Hepatocyte (in vitro differentiated cells): Measurements from ENCODE around the gene NOSIP. TPM values are rescaled to one million over a fixed set of nuclear protein-coding genes. Genes with fewer than 3 reads are reported as not detected.

ENCODE experiments used
- DNase-seq: peaks from one replicate; pipeline ENCODE4 v3.0.0-alpha.2; 2016; ENCODE audit warnings: low spot score
- H2AFZ ChIP-seq: fragments of 200-600 bp; sonication (generic); 2 replicates; pipeline ENCODE4 v1.6.0; 2016; ENCODE audit warnings: antibody characterized with exemption, mild to moderate bottlenecking
- H3K27ac ChIP-seq: fragments of 200-600 bp; sonication (generic); 2 replicates; pipeline ENCODE4 v1.5.1; 2016; ENCODE audit warnings: mild to moderate bottlenecking
- H3K27me3 ChIP-seq: fragments of 200-600 bp; sonication (generic); 2 replicates; pipeline ENCODE4 v1.6.1; 2016
- H3K36me3 ChIP-seq: fragments of 200-600 bp; sonication (generic); replicated peaks from 2 replicates; pipeline ENCODE4 v1.5.1; 2016; ENCODE audit warnings: low read depth; ENCODE audit not compliant: insufficient read depth
- H3K4me1 ChIP-seq: fragments of 200-600 bp; sonication (generic); 2 replicates; pipeline ENCODE4 v1.5.1; 2016; ENCODE audit warnings: mild to moderate bottlenecking, moderate library complexity; ENCODE audit not compliant: insufficient read depth
- H3K4me2 ChIP-seq: fragments of 200-600 bp; sonication (generic); 2 replicates; pipeline ENCODE4 v1.6.0; 2016
- H3K4me3 ChIP-seq: fragments of 200-600 bp; sonication (generic); 2 replicates; pipeline ENCODE4 v1.5.1; 2016; ENCODE audit warnings: mild to moderate bottlenecking
- H3K79me2 ChIP-seq: fragments of 200-600 bp; sonication (generic); 2 replicates; pipeline ENCODE4 v1.6.0; 2017; ENCODE audit warnings: mild to moderate bottlenecking
- H3K9me2 ChIP-seq: fragments of 200-600 bp; sonication (generic); replicated peaks from 2 replicates; pipeline ENCODE4 v1.6.0; 2017; ENCODE audit warnings: mild to moderate bottlenecking; ENCODE audit not compliant: insufficient read depth
- H3K9me3 ChIP-seq: fragments of 200-600 bp; sonication (generic); 2 replicates; pipeline ENCODE4 v1.5.1; 2016; ENCODE audit warnings: low read depth, mild to moderate bottlenecking
- H4K20me1 ChIP-seq: fragments of 200-600 bp; sonication (generic); 2 replicates; pipeline ENCODE4 v1.6.0; 2016; ENCODE audit warnings: mild to moderate bottlenecking; ENCODE audit not compliant: insufficient read depth, poor library complexity, severe bottlenecking
- EZH2 ChIP-seq: fragments of 200-600 bp; sonication (generic); IDR thresholded peaks from 2 replicates; pipeline ENCODE4 v1.6.1; 2016; ENCODE audit warnings: antibody characterized with exemption, mild to moderate bottlenecking, borderline replicate concordance
- EZH2phosphoT487 ChIP-seq: fragments of 200-600 bp; sonication (generic); IDR thresholded peaks from one replicate; pipeline ENCODE4 v1.6.1; 2018; ENCODE audit warnings: antibody characterized with exemption, mild to moderate bottlenecking, low read depth, moderate library complexity; ENCODE audit not compliant: unreplicated experiment, severe bottlenecking
- WGBS: methylation state at CpG from one replicate; pipeline ENCODE4 v1.1.6; 2016; ENCODE audit warnings: low lambda C conversion rate; ENCODE audit errors: missing lambda C conversion rate; 5-methylcytosine and 5-hydroxymethylcytosine counted together
- polyA plus RNA-seq: library from polyadenylated mRNA; unstranded; fragments of >200 nt; fragmentation: Nextera tagmentation; extraction: Ambion mirVana; gene quantifications from 2 replicates; pipeline ENCODE4 v1.2.1, GENCODE V29; 2016
- total RNA-seq: library from RNA; depleted of rRNA; stranded (reverse); fragments of >200 nt; gene quantifications from 2 replicates; pipeline ENCODE4 v1.2.3, GENCODE V29; 2014
- TF ChIP-seq, protein P1 (sequence below): fragments of 200-600 bp; sonication (generic); IDR thresholded peaks from 2 replicates; pipeline ENCODE4 v1.5.1; 2016; ENCODE audit warnings: antibody characterized with exemption, mild to moderate bottlenecking; ENCODE audit not compliant: poor library complexity

Gene NOSIP
- total and polyA plus RNA-seq, 2 experiments from 2014 or later = 52.8 to 93.9 TPM

GRCh38 chr19:49587227-49587626 is 6.9 kb upstream of the NOSIP start:
- Histone ChIP-seq H3K36me3 (no peaks in the 10 kb centered on the region), H3K9me3 (no peaks in the 10 kb centered on the region), H3K4me1 (no peaks in the 10 kb centered on the region), H2AFZ (no peak overlapping the region), H3K27me3 (no peaks in the 10 kb centered on the region), H3K9me2 (no peaks in the 10 kb centered on the region), H3K27ac (no peak overlapping the region), H4K20me1 (peaks cover 2% of the 10 kb centered on the region), H3K4me2 (no peak overlapping the region), H3K79me2 (peaks cover 8% of the 10 kb centered on the region), H3K4me3 (no peak overlapping the region)
- WGBS = 93% methylated on average over 8 of the region's 8 CpGs
- DNase-seq = no peak
- TF ChIP-seq EZH2 (no peak), EZH2phosphoT487 (no peak)
- TF ChIP-seq, protein P1, sequence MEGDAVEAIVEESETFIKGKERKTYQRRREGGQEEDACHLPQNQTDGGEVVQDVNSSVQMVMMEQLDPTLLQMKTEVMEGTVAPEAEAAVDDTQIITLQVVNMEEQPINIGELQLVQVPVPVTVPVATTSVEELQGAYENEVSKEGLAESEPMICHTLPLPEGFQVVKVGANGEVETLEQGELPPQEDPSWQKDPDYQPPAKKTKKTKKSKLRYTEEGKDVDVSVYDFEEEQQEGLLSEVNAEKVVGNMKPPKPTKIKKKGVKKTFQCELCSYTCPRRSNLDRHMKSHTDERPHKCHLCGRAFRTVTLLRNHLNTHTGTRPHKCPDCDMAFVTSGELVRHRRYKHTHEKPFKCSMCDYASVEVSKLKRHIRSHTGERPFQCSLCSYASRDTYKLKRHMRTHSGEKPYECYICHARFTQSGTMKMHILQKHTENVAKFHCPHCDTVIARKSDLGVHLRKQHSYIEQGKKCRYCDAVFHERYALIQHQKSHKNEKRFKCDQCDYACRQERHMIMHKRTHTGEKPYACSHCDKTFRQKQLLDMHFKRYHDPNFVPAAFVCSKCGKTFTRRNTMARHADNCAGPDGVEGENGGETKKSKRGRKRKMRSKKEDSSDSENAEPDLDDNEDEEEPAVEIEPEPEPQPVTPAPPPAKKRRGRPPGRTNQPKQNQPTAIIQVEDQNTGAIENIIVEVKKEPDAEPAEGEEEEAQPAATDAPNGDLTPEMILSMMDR = no peak

DNA sequence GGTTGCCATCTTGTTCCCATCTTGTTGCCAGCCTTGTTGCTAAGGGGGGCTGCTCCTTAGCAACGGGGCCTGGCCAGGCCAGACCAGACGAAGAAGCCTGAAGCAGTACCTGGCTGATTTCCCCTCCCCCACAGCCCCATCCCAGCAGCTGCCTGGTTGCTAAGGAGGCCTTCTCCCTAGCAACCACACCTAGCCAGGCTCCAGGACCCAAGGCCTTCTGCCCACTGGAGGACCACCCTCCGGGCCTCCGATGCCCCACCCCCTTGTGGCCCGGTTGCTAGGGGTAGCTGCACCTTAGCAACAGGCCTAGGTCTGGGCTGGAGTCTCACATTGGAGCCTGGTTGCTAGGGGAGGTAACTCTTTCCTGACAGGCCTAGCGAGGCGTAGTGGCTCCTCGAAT is 4.7 kb upstream of the NOSIP start:
- TF ChIP-seq EZH2phosphoT487 = no peak
- TF ChIP-seq EZH2 = no peak
- TF ChIP-seq, protein P1 = no peak
- Histone ChIP-seq H3K9me2 (no peaks in the 10 kb centered on the region), H3K79me2 (peaks cover under 1% of the 10 kb centered on the region), H3K27me3 (no peaks in the 10 kb centered on the region), H3K36me3 (no peaks in the 10 kb centered on the region), H3K27ac (no peak overlapping the region), H3K4me3 (no peak overlapping the region), H3K4me1 (peaks cover 3% of the 10 kb centered on the region), H3K9me3 (no peaks in the 10 kb centered on the region), H3K4me2 (no peak overlapping the region), H4K20me1 (no peaks in the 10 kb centered on the region), H2AFZ (no peak overlapping the region)
- DNase-seq = peak; percentile 16
- WGBS = 56% methylated on average over 8 of the region's 8 CpGs

GRCh38 chr19:49583239-49583638 is 2.9 kb upstream of the NOSIP start:
- no peaks in the 10 kb centered on the region for H3K9me3 ChIP-seq
- no peak overlapping the region for H3K4me2 ChIP-seq
- TF ChIP-seq EZH2phosphoT487 = no peak
- TF ChIP-seq EZH2 = no peak
- TF ChIP-seq, protein P1 = no peak
- no peaks in the 10 kb centered on the region for H3K9me2 ChIP-seq
- no peak for DNase-seq
- H3K27me3 ChIP-seq = no peaks in the 10 kb centered on the region
- 60% methylated on average over 2 of the region's 2 CpGs for WGBS
- H3K4me3 ChIP-seq = no peak overlapping the region
- H3K79me2 ChIP-seq = peaks cover 18% of the 10 kb centered on the region
- H2AFZ ChIP-seq = no peak overlapping the region
- H3K36me3 ChIP-seq = no peaks in the 10 kb centered on the region
- peaks cover 10% of the 10 kb centered on the region for H3K4me1 ChIP-seq
- no peak overlapping the region for H3K27ac ChIP-seq
- H4K20me1 ChIP-seq = no peaks in the 10 kb centered on the region

GRCh38 chr19:49581007-49581508 is 702 bp upstream of the NOSIP start, which contains the start of gene PRRG2:
TSS of gene PRRG2 (plus strand) at chr19:49581316. CDS start at chr19:49583220, 1,904 bp downstream.
- peak; percentile 52 for DNase-seq
- peak within 1 kb of the TSS; percentile 52 for H3K4me3 ChIP-seq
- peak within 1 kb of the TSS; percentile 80 for H2AFZ ChIP-seq
- TF ChIP-seq, protein P1 = no peak
- TF ChIP-seq EZH2phosphoT487 (no peak), EZH2 (no peak)
- H3K36me3 ChIP-seq = no peaks in the 10 kb centered on the region
- H3K4me1 ChIP-seq = peaks cover 10% of the 10 kb centered on the region
- H3K79me2 ChIP-seq = peaks cover 40% of the 10 kb centered on the region
- no peaks in the 10 kb centered on the region for H3K9me3 ChIP-seq
- no peaks in the 10 kb centered on the region for H3K9me2 ChIP-seq
- H3K27ac ChIP-seq = peak within 1 kb of the TSS; percentile 58
- H3K4me2 ChIP-seq = peak within 1 kb of the TSS; percentile 72
- 57% methylated on average over 15 of the region's 15 CpGs for WGBS
- H4K20me1 ChIP-seq = no peaks in the 10 kb centered on the region
- no peaks in the 10 kb centered on the region for H3K27me3 ChIP-seq
